ENCODE data around the gene PFAS. TPM values are rescaled to one million over a fixed set of nuclear protein-coding genes. Genes with fewer than 3 reads are reported as not detected.
"Not testable (repeated sequence)": the region's sequence is repeated elsewhere in the genome, so short reads cannot be mapped to it uniquely, and the experiment has no call there.

Gene PFAS, protein sequence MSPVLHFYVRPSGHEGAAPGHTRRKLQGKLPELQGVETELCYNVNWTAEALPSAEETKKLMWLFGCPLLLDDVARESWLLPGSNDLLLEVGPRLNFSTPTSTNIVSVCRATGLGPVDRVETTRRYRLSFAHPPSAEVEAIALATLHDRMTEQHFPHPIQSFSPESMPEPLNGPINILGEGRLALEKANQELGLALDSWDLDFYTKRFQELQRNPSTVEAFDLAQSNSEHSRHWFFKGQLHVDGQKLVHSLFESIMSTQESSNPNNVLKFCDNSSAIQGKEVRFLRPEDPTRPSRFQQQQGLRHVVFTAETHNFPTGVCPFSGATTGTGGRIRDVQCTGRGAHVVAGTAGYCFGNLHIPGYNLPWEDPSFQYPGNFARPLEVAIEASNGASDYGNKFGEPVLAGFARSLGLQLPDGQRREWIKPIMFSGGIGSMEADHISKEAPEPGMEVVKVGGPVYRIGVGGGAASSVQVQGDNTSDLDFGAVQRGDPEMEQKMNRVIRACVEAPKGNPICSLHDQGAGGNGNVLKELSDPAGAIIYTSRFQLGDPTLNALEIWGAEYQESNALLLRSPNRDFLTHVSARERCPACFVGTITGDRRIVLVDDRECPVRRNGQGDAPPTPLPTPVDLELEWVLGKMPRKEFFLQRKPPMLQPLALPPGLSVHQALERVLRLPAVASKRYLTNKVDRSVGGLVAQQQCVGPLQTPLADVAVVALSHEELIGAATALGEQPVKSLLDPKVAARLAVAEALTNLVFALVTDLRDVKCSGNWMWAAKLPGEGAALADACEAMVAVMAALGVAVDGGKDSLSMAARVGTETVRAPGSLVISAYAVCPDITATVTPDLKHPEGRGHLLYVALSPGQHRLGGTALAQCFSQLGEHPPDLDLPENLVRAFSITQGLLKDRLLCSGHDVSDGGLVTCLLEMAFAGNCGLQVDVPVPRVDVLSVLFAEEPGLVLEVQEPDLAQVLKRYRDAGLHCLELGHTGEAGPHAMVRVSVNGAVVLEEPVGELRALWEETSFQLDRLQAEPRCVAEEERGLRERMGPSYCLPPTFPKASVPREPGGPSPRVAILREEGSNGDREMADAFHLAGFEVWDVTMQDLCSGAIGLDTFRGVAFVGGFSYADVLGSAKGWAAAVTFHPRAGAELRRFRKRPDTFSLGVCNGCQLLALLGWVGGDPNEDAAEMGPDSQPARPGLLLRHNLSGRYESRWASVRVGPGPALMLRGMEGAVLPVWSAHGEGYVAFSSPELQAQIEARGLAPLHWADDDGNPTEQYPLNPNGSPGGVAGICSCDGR (N-terminal part only)
- 33.9 TPM for polyA plus RNA-seq (2012; ENCODE audit: missing spikeins)

DNA sequence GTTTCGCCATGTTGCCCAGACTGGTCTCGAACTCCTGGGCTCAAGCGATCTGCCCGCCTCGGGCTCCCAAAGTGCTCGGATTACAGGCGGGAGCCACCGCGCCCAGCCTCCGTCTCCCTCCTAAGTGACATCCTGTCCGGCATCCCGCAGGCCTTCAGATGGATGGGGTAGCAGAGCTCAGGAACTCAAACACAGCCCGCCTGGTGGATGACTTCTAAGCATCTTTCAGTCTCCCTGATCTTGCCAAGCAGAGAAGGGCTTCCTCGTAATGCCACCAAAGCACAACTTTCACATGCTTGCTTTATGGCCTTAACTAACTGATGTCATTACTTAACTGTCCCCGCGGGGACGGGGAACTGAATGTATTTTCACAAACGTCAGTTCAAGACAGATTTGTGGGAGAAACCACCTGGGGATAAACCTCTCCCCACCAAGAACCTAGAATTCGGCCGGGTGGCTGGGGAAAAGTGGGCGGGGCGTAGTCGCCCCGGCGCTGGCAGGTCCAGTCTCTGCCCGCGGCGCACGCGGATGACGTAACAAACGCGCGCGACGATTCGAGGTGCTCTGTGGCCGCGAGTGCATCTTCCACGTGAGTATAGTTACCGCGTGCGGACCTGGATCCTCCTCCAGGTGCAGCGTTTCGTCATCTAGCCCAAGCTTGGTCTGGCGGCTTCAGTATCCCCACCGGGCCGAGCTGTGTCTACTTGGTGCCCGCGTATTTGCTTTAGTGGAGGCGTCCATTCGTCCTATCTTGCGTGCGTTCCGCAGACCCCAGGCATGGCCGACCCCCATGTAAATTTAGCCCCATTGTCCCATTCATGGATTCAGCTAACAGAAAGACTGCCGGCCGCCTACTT is at the start of gene PFAS:
Gene PFAS (plus strand): TSS at position 539 of the 857 bp plus-strand sequence. CDS start 4,649 bp downstream, outside the sequence.
- TF ChIP-seq POLR2AphosphoS5 (IDR thresholded peaks at IDR 0.05; ENCODE audit: low read depth, low read length) (peak; percentile 93), TAF1 (IDR thresholded peaks at IDR 0.05; ENCODE audit: borderline replicate concordance, low read depth, low read length) (peak; percentile 38), POLR2A (IDR thresholded peaks at IDR 0.05; ENCODE audit: low read depth, low read length) (peak; percentile 87; the same call in 1 of the 2 replicates)
- FAIRE-seq (peak; percentile 98), DNase-seq (ENCODE audit: insufficient read length) (peak; percentile 88)

- TF ChIP-seq POLR2A (IDR thresholded peaks at IDR 0.05; ENCODE audit: low read depth, low read length) (peak; percentile 17; the same call in 1 of the 2 replicates), POLR2AphosphoS5 (IDR thresholded peaks at IDR 0.05; ENCODE audit: low read depth, low read length) (peak; percentile 56), TAF1 (IDR thresholded peaks at IDR 0.05; ENCODE audit: borderline replicate concordance, low read depth, low read length) (no peak)
- DNase-seq (ENCODE audit: insufficient read length) (no peak), FAIRE-seq (no peak)
Observed at GRCh38 chr17:8204761-8205555, 44.1 kb upstream of the PFAS start.

DNA sequence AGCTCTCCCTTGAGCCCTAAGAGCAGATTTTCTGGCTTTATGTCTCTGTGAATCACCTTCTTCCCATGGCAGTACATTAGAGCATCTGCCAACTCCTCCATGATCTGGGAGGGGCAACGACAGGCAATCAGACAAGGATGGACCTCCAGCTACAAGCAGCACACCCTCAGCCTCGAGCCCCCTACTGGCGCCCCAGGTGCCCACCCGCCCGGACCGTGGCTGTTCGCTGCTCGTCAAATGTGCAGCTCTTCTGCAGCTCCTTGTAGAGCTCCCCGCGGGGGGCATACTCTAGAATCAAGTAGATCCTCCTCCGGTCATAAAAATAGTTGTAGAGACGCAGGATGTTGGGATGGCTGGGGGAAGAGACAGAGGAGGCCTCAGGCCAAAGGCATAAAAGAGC is 42.6 kb upstream of the PFAS start:
- no peak; the same call in 1 of the 2 replicates for TF ChIP-seq POLR2A (IDR thresholded peaks at IDR 0.05; ENCODE audit: low read depth, low read length)
- TF ChIP-seq TAF1 (IDR thresholded peaks at IDR 0.05; ENCODE audit: borderline replicate concordance, low read depth, low read length), result no peak
- DNase-seq (ENCODE audit: insufficient read length), result no peak
- FAIRE-seq, result no peak

DNA sequence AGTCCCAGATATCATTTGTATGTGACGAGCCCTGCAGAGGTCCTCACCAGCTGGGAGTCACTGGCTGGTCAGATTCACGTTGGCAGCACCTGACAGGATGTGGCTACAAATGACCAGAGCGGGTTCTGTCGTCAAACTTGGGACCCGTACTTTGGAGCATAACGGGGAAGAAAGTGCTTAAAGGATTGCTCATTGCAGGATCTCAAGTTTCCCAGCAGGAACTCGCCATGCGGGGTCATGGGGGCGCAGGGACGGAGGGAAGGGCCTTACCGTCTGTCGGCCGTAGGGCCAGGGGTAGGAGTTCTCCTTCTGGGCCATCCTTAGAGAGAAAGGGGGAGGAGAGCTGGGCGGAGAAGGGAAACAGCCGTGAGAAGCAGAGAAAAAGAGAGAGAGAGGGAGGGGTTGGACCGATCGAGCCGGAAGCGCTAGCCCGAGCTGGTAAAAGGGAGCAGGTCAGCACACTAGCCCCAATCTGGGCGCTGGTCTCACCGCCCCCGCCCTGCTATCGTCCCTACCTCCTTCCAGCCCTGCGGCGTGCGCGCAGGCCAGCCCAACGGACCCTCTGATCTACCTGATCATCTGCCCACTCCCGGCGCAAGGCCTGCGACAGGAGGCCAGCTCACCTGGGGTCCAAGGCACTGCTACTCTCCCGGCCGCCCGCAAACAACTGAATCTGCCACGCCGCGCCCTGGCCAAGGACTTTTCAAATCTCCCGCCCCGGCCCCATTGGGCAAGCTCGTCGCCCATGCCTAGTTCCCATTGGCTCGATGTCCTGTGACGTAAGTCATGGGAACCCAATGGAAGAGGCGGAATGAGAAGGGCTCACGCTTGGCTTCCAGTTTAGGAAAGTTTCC is 39.0 kb upstream of the PFAS start, which contains the start of gene AURKB:
Gene AURKB (minus strand): TSS at position 669 of the 854 bp plus-strand sequence. CDS start 351 bp downstream, at position 318.
- peak; percentile 97 for FAIRE-seq
- TF ChIP-seq POLR2A (IDR thresholded peaks at IDR 0.05; ENCODE audit: low read depth, low read length) (peak; percentile 85), POLR2AphosphoS5 (IDR thresholded peaks at IDR 0.05; ENCODE audit: low read depth, low read length) (peak; percentile 90), TAF1 (IDR thresholded peaks at IDR 0.05; ENCODE audit: borderline replicate concordance, low read depth, low read length) (peak; percentile 72; the same call in 1 of the 2 replicates)
- peak; percentile 97 for DNase-seq (ENCODE audit: insufficient read length)

DNA sequence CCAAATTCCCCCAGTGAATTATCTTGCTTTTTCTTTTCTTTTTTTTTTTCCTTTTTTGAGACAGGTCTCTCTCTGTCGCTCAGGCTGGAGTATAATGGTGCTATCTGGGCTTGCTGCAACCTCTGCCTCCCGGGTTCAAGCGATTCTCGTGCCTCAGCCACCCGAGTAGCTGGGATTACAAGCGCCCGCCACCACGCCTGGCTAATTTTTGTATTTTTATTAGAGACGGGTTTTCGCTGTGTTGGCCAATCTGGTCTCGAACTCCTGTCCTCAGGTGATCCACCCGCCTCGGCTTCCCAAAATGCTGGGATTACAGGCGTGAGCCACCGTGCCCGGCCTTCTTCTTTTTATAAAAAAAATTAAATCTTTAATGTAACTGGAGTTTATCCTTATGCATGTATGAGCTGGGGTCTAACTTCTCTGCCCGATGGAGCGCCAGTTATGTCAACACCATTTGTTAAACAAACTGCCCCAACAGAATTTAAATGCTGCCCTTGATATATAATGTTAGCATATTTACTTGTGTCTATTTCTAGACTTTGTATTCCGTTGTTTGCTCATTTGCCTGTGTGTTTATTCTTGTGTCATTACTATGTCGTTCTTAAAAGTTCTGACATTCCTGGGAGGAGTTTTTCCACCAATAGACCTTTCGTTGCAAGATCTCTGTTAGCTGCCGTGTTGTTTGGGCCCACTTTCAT is 38.2 kb upstream of the PFAS start:
- TF ChIP-seq POLR2AphosphoS5 (IDR thresholded peaks at IDR 0.05; ENCODE audit: low read depth, low read length) (no peak), POLR2A (IDR thresholded peaks at IDR 0.05; ENCODE audit: low read depth, low read length) (no peak)
- no peak for DNase-seq (ENCODE audit: insufficient read length)
- peak; percentile 57 for FAIRE-seq

DNA sequence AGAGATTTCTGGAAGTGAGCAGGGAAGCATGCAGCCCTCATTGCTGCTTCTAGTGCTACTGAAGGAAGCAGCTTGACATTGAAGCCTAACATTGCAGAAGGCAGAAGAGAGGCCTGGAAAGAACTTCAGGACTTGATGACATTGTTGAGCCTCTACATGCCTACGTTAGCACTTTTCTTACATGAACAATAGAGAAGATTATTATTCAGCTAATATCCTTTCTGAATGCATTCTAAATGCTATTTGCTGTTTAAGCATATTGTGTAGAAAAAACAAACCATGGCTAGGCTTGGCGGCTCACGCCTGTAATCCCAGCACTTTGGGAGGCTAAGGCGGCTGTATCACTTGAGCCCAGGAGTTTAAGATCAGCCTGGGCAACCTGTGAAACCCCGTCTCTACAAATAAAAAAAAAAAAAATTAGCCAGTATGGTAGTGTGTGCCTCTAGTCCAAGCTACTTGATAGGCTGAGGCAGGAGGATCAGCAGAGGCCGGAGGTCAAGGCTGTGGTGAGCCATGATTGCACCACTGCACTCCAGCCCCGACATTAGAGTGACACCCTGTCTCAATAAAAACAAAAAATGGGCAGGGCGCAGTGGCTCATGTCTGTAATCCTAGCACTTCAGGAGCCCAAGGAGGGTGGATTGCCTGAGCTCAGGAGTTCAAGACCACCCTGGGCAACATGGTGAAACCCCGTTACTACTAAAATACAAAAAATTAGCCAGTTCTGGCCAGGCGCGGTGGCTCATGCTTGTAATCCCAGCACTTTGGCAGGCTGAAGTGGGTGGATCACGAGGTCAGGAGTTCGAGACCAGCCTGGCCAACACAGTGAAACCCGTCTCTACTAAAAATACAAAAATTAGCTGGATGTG is 36.5 kb upstream of the PFAS start:
- FAIRE-seq, result no peak
- TF ChIP-seq TAF1 (IDR thresholded peaks at IDR 0.05; ENCODE audit: borderline replicate concordance, low read depth, low read length) (no peak), POLR2A (IDR thresholded peaks at IDR 0.05; ENCODE audit: low read depth, low read length) (no peak), POLR2AphosphoS5 (IDR thresholded peaks at IDR 0.05; ENCODE audit: low read depth, low read length) (no peak)
- DNase-seq (ENCODE audit: insufficient read length), result no peak

DNA sequence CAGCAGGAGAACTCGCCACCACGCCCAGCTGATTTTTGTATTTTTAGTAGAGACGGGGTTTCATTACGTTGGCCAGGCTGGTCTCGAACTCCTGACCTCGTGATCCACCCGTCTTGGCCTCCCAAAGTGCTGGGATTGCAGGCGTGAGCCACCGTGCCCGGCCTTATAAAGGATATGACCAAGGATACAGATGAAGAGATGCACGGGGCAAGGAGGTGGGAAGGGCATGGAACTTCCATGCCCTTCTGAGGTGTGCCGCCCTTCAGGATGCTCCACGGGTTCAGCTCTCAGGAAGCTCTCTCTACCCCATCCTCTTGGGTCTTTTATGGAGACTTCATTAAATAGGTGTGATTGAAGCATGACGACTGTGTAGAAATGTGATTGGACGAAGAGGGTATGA is 35.1 kb upstream of the PFAS start:
- not testable (repeated sequence) for DNase-seq (ENCODE audit: insufficient read length); FAIRE-seq

Data from GM12892 (cell line).